ENCODE measurements around the gene SNX8. TPM values are rescaled to one million over a fixed set of nuclear protein-coding genes. Genes with fewer than 3 reads are reported as not detected.

The SNX8 gene
- total and polyA plus RNA-seq, 2 of the 13 experiments (the other 11 are each of a cell fraction or from before 2014, with no cell fraction given), result 20.6 to 45.2 TPM

GRCh38 chr7:2353936-2354185, 39.6 kb upstream of the SNX8 start (continued):
- TF ChIP-seq NFYC (CRISPR knock-in tag; IDR thresholded peaks at IDR 0.05), result peak; percentile 48; the same call in 1 of the 2 replicates

- no peak for FAIRE-seq
- CTCF ChIA-PET (ENCODE audit: low intra/inter-chr PET ratio, low total read pairs), result no interaction called here
- TSS peak; percentile 84 for BruUV-seq (replicated peaks)
- Histone ChIP-seq H3K9ac (ENCODE audit: insufficient read depth, low read depth, low read length) (peak overlapping the region; percentile 100), H3K4me3 (replicated peaks in 1 of 3; ENCODE audit: insufficient read depth in 1 of 3, low read depth in 2 of 3, low read length in 3 of 3) (peak overlapping the region; percentile 96 to 98 (median 97)), H3K79me2 (ENCODE audit: insufficient read depth, low read length) (peaks cover 48% of the 10 kb centered on the region), H3K4me2 (ENCODE audit: low read depth, low read length) (peak overlapping the region; percentile 80), H2AFZ (ENCODE audit: low read length) (no peak overlapping the region), H3K4me1 (ENCODE audit: insufficient read depth, low read length) (peaks cover 43% of the 10 kb centered on the region), H3K9me3 (ENCODE audit: low read length) (no peaks in the 10 kb centered on the region), H3K36me3 (replicated peaks in 1 of 2; ENCODE audit: control insufficient read depth in 1 of 2, insufficient read depth in 2 of 2, low read length in 2 of 2) (peaks cover 2 to 16% of the 10 kb centered on the region in 2 experiments; a peak in 3 of 5 replicates), H4K20me1 (ENCODE audit: insufficient read depth, low read length) (peaks cover 28% of the 10 kb centered on the region), H3K27ac (ENCODE audit: extremely low read length, insufficient read depth, low read length) (peak overlapping the region; percentile 100), H3K27me3 (ENCODE audit: control insufficient read depth in 1 of 2, insufficient read depth in 2 of 2, low read length in 2 of 2) (no peaks in the 10 kb centered on the region; a peak in 1 of 5 replicates)
- 66% methylated on average over 21 of the region's 22 CpGs for WGBS (ENCODE audit: low lambda C conversion rate)
- POLR2A ChIA-PET, result interaction anchor here (0.8 to 1.7 kb wide), 14 partner anchors 13 to 243 kb away, joined by 3 to 10 read pairs (median 5); partner anchors contain the start of genes CHST12, MRM2, NUDT1 and SNX8
- in situ Hi-C loops (cut with HindIII; ENCODE audit: extremely low pct_ligation_motif_present, low pct_unique_long_range_greater_than_20kb), result no loop called here
- intact Hi-C loops (cut with micrococcal nuclease; ENCODE audit: unreplicated experiment), result no loop called here
- ATAC-seq, result no peak
- no peak for DNase-seq (ENCODE audit: low spot score)
- TF ChIP-seq CENPT (CRISPR knock-in tag; IDR thresholded peaks at IDR 0.05; ENCODE audit: low read depth) (no peak), ZNF256 (CRISPR knock-in tag; conservative IDR thresholded peaks at IDR 0.05) (no peak), ZNF30 (CRISPR knock-in tag; IDR thresholded peaks at IDR 0.05) (no peak), NFRKB (IDR thresholded peaks at IDR 0.05) (no peak), HIVEP1 (CRISPR knock-in tag; IDR thresholded peaks at IDR 0.05) (0 out of 2 replicates have a peak, but pooled peaks have one; percentile 2), ZBTB38 (CRISPR knock-in tag; IDR thresholded peaks at IDR 0.05) (peak; percentile 68), ETS1 (CRISPR knock-in tag; IDR thresholded peaks at IDR 0.05) (no peak), ZNF460 (CRISPR knock-in tag; IDR thresholded peaks at IDR 0.05; ENCODE audit: borderline replicate concordance) (no peak), SCMH1 (CRISPR knock-in tag; IDR thresholded peaks at IDR 0.05; ENCODE audit: borderline replicate concordance) (no peak), ZNF136 (CRISPR knock-in tag; IDR thresholded peaks at IDR 0.05; ENCODE audit: low read depth) (no peak), ZNF883 (CRISPR knock-in tag; IDR thresholded peaks at IDR 0.05; ENCODE audit: not compliant biosample characterization) (no peak), ZNF761 (CRISPR knock-in tag; conservative IDR thresholded peaks at IDR 0.05) (no peak), GPBP1L1 (CRISPR knock-in tag; IDR thresholded peaks at IDR 0.05) (no peak), TBL1XR1 (IDR thresholded peaks at IDR 0.05; ENCODE audit: borderline replicate concordance, low read length, partially characterized antibody) (no peak), ZGPAT (CRISPR knock-in tag; IDR thresholded peaks at IDR 0.05) (no peak), EZH2 (conservative IDR thresholded peaks at IDR 0.05; ENCODE audit: low read depth, low read length) (no peak), ZSCAN20 (CRISPR knock-in tag; IDR thresholded peaks at IDR 0.05; ENCODE audit: borderline replicate concordance) (no peak)
Measured at GRCh38 chr7:2353113-2353935, 39.1 kb upstream of the SNX8 start.

All from HepG2 (cell line).